B cell (primary cell): ENCODE data around the gene EMP2. TPM values are rescaled to one million over a fixed set of nuclear protein-coding genes. Genes with fewer than 3 reads are reported as not detected.
"Not testable (repeated sequence)": the region's sequence is repeated elsewhere in the genome, so short reads cannot be mapped to it uniquely, and the experiment has no call there.

Source experiments
- ATAC-seq: fragments of 200-7000 bp; cut with Tn5 transposase; one replicate; pipeline ENCODE4 v1.10.0; 2021; ENCODE audit warnings: low read depth, mild to moderate bottlenecking, moderate number of reproducible peaks, moderate library complexity
- CTCF ChIA-PET: fragments of 350-600 bp; sonication (Branson Sonifier 250); formaldehyde crosslinking; loops from one replicate; lab custom pipeline; 2021; ENCODE audit warnings: antibody characterized with exemption, inconsistent platforms; lab: Charles Lee
- POLR2A ChIA-PET: fragments of 350-600 bp; sonication (Branson Sonifier 250); formaldehyde crosslinking; loops from one replicate; lab custom pipeline; 2021; ENCODE audit warnings: antibody characterized with exemption; lab: Charles Lee
- DNase-seq: peaks from one replicate; pipeline ENCODE4 v3.0.0; 2013
- H2AFZ ChIP-seq: 2 replicates; pipeline ENCODE4 v1.6.1; 2012; ENCODE audit warnings: mild to moderate bottlenecking, low read depth, low read length; ENCODE audit not compliant: insufficient read depth, poor library complexity, severe bottlenecking
- H3K27ac ChIP-seq, 2 donors: 1 replicate in 1 of 2; 2 replicates in 1 of 2; pipeline ENCODE4 v1.5.1; 2012 to 2013; ENCODE audit warnings: low read length in 2 of 2, mild to moderate bottlenecking in 2 of 2, moderate library complexity in 1 of 2
- H3K27me3 ChIP-seq, 4 experiments: fragments of 200-600 bp in 1 of 4; sonication (generic) in 1 of 4; replicated peaks in 1 of 4; 1 replicate in 2 of 4; 2 replicates in 2 of 4; pipeline versions ENCODE4 v1.6.1 to v1.7.0; 2013 to 2016; ENCODE audit warnings: low read length in 3 of 4, mild to moderate bottlenecking in 2 of 4, mixed read lengths in 1 of 4, moderate library complexity in 1 of 4; ENCODE audit not compliant: insufficient read depth in 4 of 4, control insufficient read depth in 3 of 4; ENCODE audit errors: control extremely low read depth in 1 of 4
- H3K36me3 ChIP-seq, 2 experiments: replicated peaks in 1 of 2; 1 replicate in 1 of 2; 2 replicates in 1 of 2; pipeline versions ENCODE4 v1.6.1 to v1.7.1; 2013; ENCODE audit warnings: low read length in 1 of 2; ENCODE audit not compliant: insufficient read depth in 2 of 2, control insufficient read depth in 1 of 2; ENCODE audit errors: control extremely low read depth in 1 of 2, extremely low read depth in 1 of 2
- H3K4me1 ChIP-seq, 2 donors: fragments of 200-600 bp in 1 of 2; sonication (generic) in 1 of 2; 1 replicate in 1 of 2; 2 replicates in 1 of 2; pipeline versions ENCODE4 v1.5.1 to v1.6.1; 2013 to 2017; ENCODE audit warnings: low read length in 2 of 2; ENCODE audit not compliant: control insufficient read depth in 2 of 2, insufficient read depth in 2 of 2
- H3K4me2 ChIP-seq: replicated peaks from 2 replicates; pipeline ENCODE3; 2012; ENCODE audit warnings: mild to moderate bottlenecking, low read depth, low read length; ENCODE audit not compliant: poor library complexity, severe bottlenecking
- H3K4me3 ChIP-seq, 5 experiments: fragments of 200-600 bp in 1 of 5; sonication (generic) in 1 of 5; 1 replicate in 3 of 5; 2 replicates in 2 of 5; pipeline versions ENCODE4 v1.5.1 to v1.7.0; 2011 to 2016; ENCODE audit warnings: low read length in 4 of 5, mild to moderate bottlenecking in 4 of 5, low read depth in 2 of 5, control low read depth in 1 of 5, moderate library complexity in 1 of 5; ENCODE audit not compliant: insufficient read depth in 1 of 5; ENCODE audit errors: control extremely low read depth in 1 of 5, extremely low read depth in 1 of 5
- H3K79me2 ChIP-seq: fragments of 200-600 bp; sonication (generic); one replicate; pipeline ENCODE4 v1.6.0; 2016; ENCODE audit warnings: low read length; ENCODE audit not compliant: control insufficient read depth, insufficient read depth
- H3K9ac ChIP-seq: fragments of 200-600 bp; sonication (generic); 2 replicates; pipeline ENCODE4 v1.6.1; 2017; ENCODE audit warnings: mild to moderate bottlenecking, low read length, moderate library complexity
- H3K9me3 ChIP-seq, 3 donors: one replicate each; pipeline versions ENCODE4 v1.6.1 to v1.7.1; 2013; ENCODE audit warnings: low read length in 2 of 3; ENCODE audit not compliant: control insufficient read depth in 2 of 3, insufficient read depth in 1 of 3; ENCODE audit errors: control extremely low read depth in 1 of 3
- H4K20me1 ChIP-seq: 2 replicates; pipeline ENCODE4 v1.6.0; 2012; ENCODE audit warnings: mild to moderate bottlenecking, low read length; ENCODE audit not compliant: insufficient read depth, control insufficient read depth, poor library complexity, severe bottlenecking
- H3K27ac Mint-ChIP-seq: one replicate; pipeline ENCODE4 v1.8.0; 2021; ENCODE audit warnings: mixed read lengths
- H3K27me3 Mint-ChIP-seq: one replicate; pipeline ENCODE4 v1.8.0; 2021; ENCODE audit warnings: mixed read lengths
- H3K4me1 Mint-ChIP-seq: one replicate; pipeline ENCODE4 v1.8.0; 2021; ENCODE audit warnings: mixed read lengths
- H3K4me3 Mint-ChIP-seq: one replicate; pipeline ENCODE4 v1.8.0; 2021; ENCODE audit warnings: mixed read lengths
- H3K9me3 Mint-ChIP-seq: one replicate; pipeline ENCODE4 v1.8.0; 2022; ENCODE audit warnings: mixed read lengths; ENCODE audit not compliant: insufficient read depth
- CTCF ChIP-seq: fragments of 200-600 bp; IDR thresholded peaks from one replicate; pipeline ENCODE4 v1.8.0; 2022; ENCODE audit warnings: antibody characterized with exemption, mild to moderate bottlenecking
- EZH2 ChIP-seq: IDR thresholded peaks from 2 replicates; pipeline ENCODE4 v1.6.1; 2012; ENCODE audit warnings: borderline replicate concordance, low read depth, mild to moderate bottlenecking, moderate library complexity, low read length; ENCODE audit not compliant: insufficient read depth, poor library complexity, severe bottlenecking
- WGBS: methylation state at CpG from one replicate; pipeline ENCODE4 v1.1.5; 2013; ENCODE audit warnings: missing lambda C conversion rate; ENCODE audit not compliant: insufficient coverage; 5-methylcytosine and 5-hydroxymethylcytosine counted together
- intact Hi-C: fragments of 100-400 bp; cut with micrococcal nuclease; formaldehyde crosslinking; loops from one replicate; pipeline ENCODE4 v1.10.0; 2022
- polyA plus RNA-seq: library from polyadenylated mRNA; depleted of rRNA; stranded (reverse); fragments of >200 nt; gene quantifications from 2 replicates; pipeline ENCODE4 v1.2.3, GENCODE V29; 2012
- total RNA-seq, 2 donors: library from RNA; stranded (reverse); fragments of 120-200 nt in 1 of 2; gene quantifications; 1 replicate in 1 of 2; 2 replicates in 1 of 2; pipeline versions ENCODE4 v1.2.3 to v1.2.4, GENCODE V29; 2013 to 2022

Gene EMP2
- total and polyA plus RNA-seq, 2 donors (not counting 1 experiment from before 2014, with no cell fraction given) = 0.01 TPM; not detected in 1

GRCh38 chr16:10536814-10537389, 43.5 kb downstream of the EMP2 start:
- Mint-ChIP-seq H3K4me3 (no peak overlapping the region), H3K4me1 (no peaks in the 10 kb centered on the region), H3K9me3 (no peaks in the 10 kb centered on the region), H3K27me3 (peaks cover 11% of the 10 kb centered on the region), H3K27ac (no peak overlapping the region)
- Histone ChIP-seq H3K27me3 (no peaks in the 10 kb centered on the region), H4K20me1 (no peaks in the 10 kb centered on the region), H3K4me3 (no peak overlapping the region), H3K36me3 (no peaks in the 10 kb centered on the region), H3K4me1 (no peaks in the 10 kb centered on the region), H3K4me2 (no peak overlapping the region), H2AFZ (no peak overlapping the region), H3K9ac (no peak overlapping the region), H3K27ac (no peak overlapping the region), H3K79me2 (no peaks in the 10 kb centered on the region), H3K9me3 (no peaks in the 10 kb centered on the region)
- ATAC-seq = no peak
- TF ChIP-seq CTCF (no peak), EZH2 (no peak)
- WGBS = 84% methylated on average over 4 of the region's 5 CpGs
- intact Hi-C loops = no loop called here
- DNase-seq = no peak
- CTCF ChIA-PET = interaction anchor here (1.3 kb wide), 1 partner anchor 15 kb away, joined by 3 read pairs; no protein-coding TSS in a partner anchor
- POLR2A ChIA-PET = no interaction called here

GRCh38 chr16:10536328-10536727, 44.1 kb downstream of the EMP2 start:
- H3K27ac ChIP-seq, H3K9me3 ChIP-seq, H3K9ac ChIP-seq, H3K4me1 Mint-ChIP-seq, H2AFZ ChIP-seq, H3K36me3 ChIP-seq, ATAC-seq, POLR2A ChIA-PET, H4K20me1 ChIP-seq, H3K9me3 Mint-ChIP-seq, H3K4me2 ChIP-seq, H3K27me3 Mint-ChIP-seq, H3K4me3 Mint-ChIP-seq, H3K79me2 ChIP-seq, H3K4me1 ChIP-seq, intact Hi-C loops, H3K27ac Mint-ChIP-seq, H3K27me3 ChIP-seq, DNase-seq, H3K4me3 ChIP-seq: not testable (repeated sequence)
- WGBS = 94% methylated on average over 4 of the region's 6 CpGs
- CTCF ChIA-PET = interaction anchor here (1.3 kb wide), 1 partner anchor 15 kb away, joined by 3 read pairs; no protein-coding TSS in a partner anchor
